H1 (cell line): Measurements from ENCODE around the gene KIAA1671. TPM values are rescaled to one million over a fixed set of nuclear protein-coding genes. Genes with fewer than 3 reads are reported as not detected.

ENCODE experiments used
- EP300 ChIP-seq, 2 experiments: IDR thresholded peaks; 1 replicate in 1 of 2; 2 replicates in 1 of 2; pipeline ENCODE4 v1.6.1; 2011 to 2012; ENCODE audit warnings: low read depth in 2 of 2, low read length in 2 of 2, mild to moderate bottlenecking in 2 of 2, borderline replicate concordance in 1 of 2, inconsistent platforms in 1 of 2, moderate library complexity in 1 of 2
- KDM1A ChIP-seq: fragments of 200-600, 300-600 bp; sonication (generic); IDR thresholded peaks from 2 replicates; pipeline ENCODE4 v1.7.1; 2016; ENCODE audit warnings: mild to moderate bottlenecking, low read length, borderline replicate concordance
- SIN3A ChIP-seq, 2 experiments: IDR thresholded peaks in 1 of 2; conservative IDR thresholded peaks in 1 of 2; 2 replicates each; pipeline ENCODE4 v1.6.1; 2011 to 2012; ENCODE audit warnings: low read length in 2 of 2, improper control_type of control experiment in 1 of 2, low read depth in 1 of 2, mild to moderate bottlenecking in 1 of 2
- TAF1 ChIP-seq: IDR thresholded peaks from 2 replicates; pipeline ENCODE4 v1.6.1; 2011; ENCODE audit warnings: mild to moderate bottlenecking, low read depth, low read length
- TAF7 ChIP-seq: optimal IDR thresholded peaks from 2 replicates; pipeline ENCODE3; 2011; ENCODE audit warnings: low read depth, mild to moderate bottlenecking, inconsistent platforms, low read length, moderate library complexity, borderline replicate concordance
- ZNF274 ChIP-seq: IDR thresholded peaks from 2 replicates; pipeline ENCODE4 v1.7.0; 2012; ENCODE audit warnings: low read length, borderline replicate concordance; ENCODE audit errors: extremely low read depth
- polyA plus RNA-seq, 7 experiments: library from polyadenylated mRNA; depleted of rRNA in 3 of 7; stranded (reverse) in 5 of 7; unstranded in 2 of 7; fragments of >200 nt in 5 of 7; fragments of 200-250 nt in 2 of 7; gene quantifications; 1 replicate in 5 of 7; 2 replicates in 1 of 7; 4 replicates in 1 of 7; pipeline versions ENCODE4 v1.2.1 to v1.2.3, GENCODE V29; 2011 to 2013; ENCODE audit warnings: missing spikeins in 2 of 7, mixed read lengths in 2 of 7
- total RNA-seq: library from RNA; stranded (reverse); fragmentation: NEBNext Ultra II Directional; extraction: Animal tissue kit (Norgen Biotek cat#: 25700); gene quantifications from 2 replicates; pipeline ENCODE4 v1.2.1, GENCODE V29; 2021

The KIAA1671 gene
- total and polyA plus RNA-seq, 2 of the 8 experiments (the other 6 are each of a cell fraction or from before 2014, with no cell fraction given), result 6.4 to 23.9 TPM

DNA sequence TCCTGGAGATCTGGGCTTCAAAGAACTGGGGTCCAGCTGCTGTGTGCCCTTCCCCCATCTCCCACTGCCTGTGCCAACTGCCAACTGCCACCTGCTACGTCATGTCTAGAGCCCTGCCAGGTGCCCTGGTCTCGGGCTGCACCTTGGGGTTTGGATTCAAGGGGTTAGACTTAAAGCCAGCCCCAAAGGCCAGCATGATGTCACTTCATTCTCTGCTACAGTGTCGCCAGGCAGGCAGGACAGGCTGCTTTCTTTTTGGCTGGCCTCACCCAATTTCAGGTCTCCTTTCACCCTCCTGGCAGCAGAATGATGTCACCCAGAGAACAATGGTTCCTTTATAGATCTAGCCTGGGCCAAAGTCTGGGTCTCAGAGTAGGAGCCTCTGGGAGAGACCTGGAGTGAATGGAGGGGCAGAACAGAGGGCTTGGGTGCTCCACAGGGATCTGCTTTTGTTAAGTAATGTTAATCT is 167.6 kb downstream of the KIAA1671 start (continued):
- TF ChIP-seq SIN3A (conservative IDR thresholded peaks at IDR 0.05 in 1 of 2, IDR thresholded peaks at IDR 0.05 in 1 of 2; ENCODE audit: low read depth in 1 of 2, low read length in 2 of 2) (no peak), TAF1 (no peak), EP300 (IDR thresholded peaks at IDR 0.05; ENCODE audit: borderline replicate concordance in 1 of 2, low read depth in 2 of 2, low read length in 2 of 2) (no peak), TAF7 (no peak), ZNF274 (no peak), KDM1A (no peak)
